Astrocyte (in vitro differentiated cells and primary cell): ENCODE results near the gene TMEM178B. TPM values are rescaled to one million over a fixed set of nuclear protein-coding genes. Genes with fewer than 3 reads are reported as not detected.
A peak's percentile ranks its signal among the peaks of the same experiment; 100 is the strongest.

Experiments used
- DNase-seq: peaks from one replicate; pipeline ENCODE4 v3.0.0-alpha.2; 2010; ENCODE audit warnings: low read depth
- FAIRE-seq: peaks from 2 replicates; lab custom pipeline; 2011; peaks lifted over from hg19 to GRCh38; lab: Jason Lieb, UNC
- H2AFZ ChIP-seq: 2 replicates; pipeline ENCODE4 v1.6.0; 2012; ENCODE audit warnings: low read depth, low read length, inconsistent platforms
- H3K27ac ChIP-seq: 2 replicates; pipeline ENCODE4 v1.5.1; 2011; ENCODE audit warnings: low read depth, low read length, inconsistent platforms
- H3K27me3 ChIP-seq: 2 replicates; pipeline ENCODE4 v1.6.0; 2011; ENCODE audit warnings: low read length, inconsistent platforms; ENCODE audit not compliant: insufficient read depth
- H3K36me3 ChIP-seq: 2 replicates; pipeline ENCODE4 v1.5.1; 2011; ENCODE audit warnings: low read length, inconsistent platforms; ENCODE audit not compliant: insufficient read depth
- H3K4me1 ChIP-seq: 2 replicates; pipeline ENCODE4 v1.5.1; 2011; ENCODE audit warnings: low read length, inconsistent platforms; ENCODE audit not compliant: insufficient read depth
- H3K4me2 ChIP-seq: 2 replicates; pipeline ENCODE4 v1.6.0; 2012; ENCODE audit warnings: low read length, inconsistent platforms
- H3K4me3 ChIP-seq: 2 replicates; pipeline ENCODE4 v1.5.1; 2011; ENCODE audit warnings: low read depth, mild to moderate bottlenecking, low read length, inconsistent platforms; ENCODE audit not compliant: insufficient read depth
- H3K79me2 ChIP-seq: 2 replicates; pipeline ENCODE4 v1.6.0; 2012; ENCODE audit warnings: mild to moderate bottlenecking, low read length, inconsistent platforms; ENCODE audit not compliant: insufficient read depth
- H3K9ac ChIP-seq: 2 replicates; pipeline ENCODE4 v1.6.0; 2012; ENCODE audit warnings: mild to moderate bottlenecking, low read length, inconsistent platforms
- H3K9me3 ChIP-seq: 2 replicates; pipeline ENCODE4 v1.5.1; 2012; ENCODE audit warnings: low read depth, mild to moderate bottlenecking, low read length, inconsistent platforms; ENCODE audit not compliant: insufficient read depth
- H4K20me1 ChIP-seq: 2 replicates; pipeline ENCODE4 v1.6.0; 2012; ENCODE audit warnings: low read length, inconsistent platforms; ENCODE audit not compliant: insufficient read depth
- H3K27ac Mint-ChIP-seq: one replicate; pipeline ENCODE4 v1.8.0; 2021; ENCODE audit warnings: mild to moderate bottlenecking, mixed read lengths; ENCODE audit not compliant: unreplicated experiment
- H3K27me3 Mint-ChIP-seq: one replicate; pipeline ENCODE4 v1.8.0; 2021; ENCODE audit warnings: low read depth, mixed read lengths; ENCODE audit not compliant: unreplicated experiment
- H3K36me3 Mint-ChIP-seq: one replicate; pipeline ENCODE4 v1.8.0; 2021; ENCODE audit warnings: low read depth, mixed read lengths; ENCODE audit not compliant: unreplicated experiment
- H3K4me1 Mint-ChIP-seq: one replicate; pipeline ENCODE4 v1.8.0; 2021; ENCODE audit warnings: low read depth, mixed read lengths; ENCODE audit not compliant: unreplicated experiment
- H3K4me3 Mint-ChIP-seq: one replicate; pipeline ENCODE4 v1.8.0; 2021; ENCODE audit warnings: mild to moderate bottlenecking, moderate library complexity, mixed read lengths; ENCODE audit not compliant: unreplicated experiment
- H3K9me3 Mint-ChIP-seq: one replicate; pipeline ENCODE4 v1.8.0; 2021; ENCODE audit warnings: mild to moderate bottlenecking, mixed read lengths; ENCODE audit not compliant: unreplicated experiment
- CTCF ChIP-seq: IDR thresholded peaks from 2 replicates; pipeline ENCODE4 v1.5.1; 2011; ENCODE audit warnings: low read depth, mild to moderate bottlenecking, inconsistent platforms, low read length, moderate library complexity; ENCODE audit not compliant: insufficient read depth
- EZH2 ChIP-seq: IDR thresholded peaks from 2 replicates; pipeline ENCODE4 v1.6.1; 2012; ENCODE audit warnings: mild to moderate bottlenecking, low read length, inconsistent platforms; ENCODE audit not compliant: insufficient read depth
- total RNA-seq: library from RNA; stranded (reverse); gene quantifications from 2 replicates; pipeline ENCODE4 v1.2.1, GENCODE V29; 2021

Gene TMEM178B
- total RNA-seq, 1 donor from 2014 or later = 3.9 TPM

GRCh38 chr7:141039376-141039775 is 34.5 kb upstream of the TMEM178B start:
- no peak overlapping the region for H3K27ac Mint-ChIP-seq
- H3K4me1 Mint-ChIP-seq = peaks cover 7% of the 10 kb centered on the region
- H3K4me3 ChIP-seq = no peak overlapping the region
- no peaks in the 10 kb centered on the region for H3K79me2 ChIP-seq
- no peaks in the 10 kb centered on the region for H4K20me1 ChIP-seq
- H3K36me3 Mint-ChIP-seq = no peaks in the 10 kb centered on the region
- H3K27ac ChIP-seq = no peak overlapping the region
- H3K9ac ChIP-seq = no peak overlapping the region
- no peaks in the 10 kb centered on the region for H3K27me3 ChIP-seq
- H3K4me1 ChIP-seq = no peaks in the 10 kb centered on the region
- DNase-seq = no peak
- no peaks in the 10 kb centered on the region for H3K9me3 Mint-ChIP-seq
- no peak overlapping the region for H2AFZ ChIP-seq
- no peak overlapping the region for H3K4me3 Mint-ChIP-seq
- TF ChIP-seq EZH2 (no peak), CTCF (no peak)
- H3K36me3 ChIP-seq = no peaks in the 10 kb centered on the region
- H3K9me3 ChIP-seq = no peaks in the 10 kb centered on the region
- H3K27me3 Mint-ChIP-seq = no peaks in the 10 kb centered on the region
- no peak for FAIRE-seq
- H3K4me2 ChIP-seq = no peak overlapping the region

- peak overlapping the region; percentile 18 for H3K27ac Mint-ChIP-seq
- no peak overlapping the region for H3K4me3 Mint-ChIP-seq
- H3K9me3 ChIP-seq = no peaks in the 10 kb centered on the region
- no peaks in the 10 kb centered on the region for H3K27me3 ChIP-seq
- no peak for DNase-seq
- FAIRE-seq = no peak
- H3K27me3 Mint-ChIP-seq = no peaks in the 10 kb centered on the region
- H2AFZ ChIP-seq = no peak overlapping the region
- no peak overlapping the region for H3K27ac ChIP-seq
- no peaks in the 10 kb centered on the region for H3K36me3 ChIP-seq
- peaks cover 17% of the 10 kb centered on the region for H3K4me1 Mint-ChIP-seq
- peaks cover 6% of the 10 kb centered on the region for H3K9me3 Mint-ChIP-seq
- TF ChIP-seq EZH2 = no peak
- no peak for TF ChIP-seq CTCF
- no peaks in the 10 kb centered on the region for H4K20me1 ChIP-seq
- no peak overlapping the region for H3K4me2 ChIP-seq
- H3K4me1 ChIP-seq = no peaks in the 10 kb centered on the region
- no peaks in the 10 kb centered on the region for H3K79me2 ChIP-seq
- H3K4me3 ChIP-seq = no peak overlapping the region
- no peaks in the 10 kb centered on the region for H3K36me3 Mint-ChIP-seq
- H3K9ac ChIP-seq = no peak overlapping the region
Measured at GRCh38 chr7:141042222-141043193, 31.4 kb upstream of the TMEM178B start.

- no peaks in the 10 kb centered on the region for H3K4me1 ChIP-seq
- no peak for FAIRE-seq
Measured at GRCh38 chr7:141043616-141044015, 30.2 kb upstream of the TMEM178B start.

More at GRCh38 chr7:141043616-141044015, 30.2 kb upstream of the TMEM178B start:
- TF ChIP-seq EZH2 (no peak), CTCF (no peak)
- H3K4me1 Mint-ChIP-seq = peaks cover 17% of the 10 kb centered on the region
- H3K9me3 Mint-ChIP-seq = peaks cover 6% of the 10 kb centered on the region
- no peak for DNase-seq
- H3K27ac Mint-ChIP-seq = no peak overlapping the region
- no peak overlapping the region for H3K4me3 Mint-ChIP-seq
- H3K9me3 ChIP-seq = no peaks in the 10 kb centered on the region
- H3K27me3 Mint-ChIP-seq = no peaks in the 10 kb centered on the region
- no peak overlapping the region for H2AFZ ChIP-seq
- H3K27me3 ChIP-seq = no peaks in the 10 kb centered on the region
- H3K27ac ChIP-seq = no peak overlapping the region
- H3K36me3 ChIP-seq = no peaks in the 10 kb centered on the region
- no peaks in the 10 kb centered on the region for H3K36me3 Mint-ChIP-seq
- no peak overlapping the region for H3K4me2 ChIP-seq
- no peaks in the 10 kb centered on the region for H4K20me1 ChIP-seq
- no peak overlapping the region for H3K9ac ChIP-seq
- no peak overlapping the region for H3K4me3 ChIP-seq
- no peaks in the 10 kb centered on the region for H3K79me2 ChIP-seq
